Stimulated activated memory B cell treated with anti-CD40 and anti-IgM and Interleukin-4, amounts not matched to agents 10 μg/mL and 1 μg/mL and 100 μg/mL, for 72 hours (primary cell): ENCODE measurements around the gene METTL5.
"Not testable (repeated sequence)": the region's sequence is repeated elsewhere in the genome, so short reads cannot be mapped to it uniquely, and the experiment has no call there.

Source experiments
- ATAC-seq: fragments of 150-1000 bp; cut with Tn5 transposase; 2 replicates; pipeline ENCODE4 v1.10.0; 2021
- H3K27ac Mint-ChIP-seq: one replicate; pipeline ENCODE4 v1.8.0; 2022; ENCODE audit warnings: mild to moderate bottlenecking, mixed read lengths
- H3K27me3 Mint-ChIP-seq: one replicate; pipeline ENCODE4 v1.8.0; 2022; ENCODE audit warnings: mixed read lengths
- H3K36me3 Mint-ChIP-seq: one replicate; pipeline ENCODE4 v1.8.0; 2022; ENCODE audit warnings: mixed read lengths
- H3K4me1 Mint-ChIP-seq: one replicate; pipeline ENCODE4 v1.8.0; 2022; ENCODE audit warnings: mixed read lengths
- H3K4me3 Mint-ChIP-seq: one replicate; pipeline ENCODE4 v1.8.0; 2022; ENCODE audit warnings: mild to moderate bottlenecking, moderate library complexity, mixed read lengths
- H3K9me3 Mint-ChIP-seq: one replicate; pipeline ENCODE4 v1.8.0; 2022; ENCODE audit warnings: mixed read lengths

METTL5 gene

GRCh38 chr2:169845016-169845415, 20.3 kb upstream of the METTL5 start:
- peaks cover 24% of the 10 kb centered on the region for H3K36me3 Mint-ChIP-seq
- H3K27ac Mint-ChIP-seq, result no peak overlapping the region
- no peak overlapping the region for H3K4me3 Mint-ChIP-seq
- ATAC-seq, result no peak
- no peaks in the 10 kb centered on the region for H3K9me3 Mint-ChIP-seq
- no peaks in the 10 kb centered on the region for H3K27me3 Mint-ChIP-seq
- H3K4me1 Mint-ChIP-seq, result peaks cover 45% of the 10 kb centered on the region

- Mint-ChIP-seq H3K4me1 (peaks cover 60% of the 10 kb centered on the region), H3K36me3 (peaks cover 27% of the 10 kb centered on the region)
- not testable (repeated sequence) for H3K4me3 Mint-ChIP-seq, H3K9me3 Mint-ChIP-seq, H3K27me3 Mint-ChIP-seq, H3K27ac Mint-ChIP-seq, ATAC-seq
These were observed 16.9 kb upstream of the METTL5 start for GRCh38 chr2:169841625-169842024.

- H3K27me3 Mint-ChIP-seq, result no peaks in the 10 kb centered on the region
These were observed 16.0 kb upstream of the METTL5 start for GRCh38 chr2:169840747-169841142.

GRCh38 chr2:169839954-169840746, 15.4 kb upstream of the METTL5 start:
- no peak for ATAC-seq
- H3K4me1 Mint-ChIP-seq, result peaks cover 49% of the 10 kb centered on the region
- H3K36me3 Mint-ChIP-seq, result peaks cover 27% of the 10 kb centered on the region
- no peaks in the 10 kb centered on the region for H3K27me3 Mint-ChIP-seq
- H3K4me3 Mint-ChIP-seq, result no peak overlapping the region
- no peaks in the 10 kb centered on the region for H3K9me3 Mint-ChIP-seq
- H3K27ac Mint-ChIP-seq, result no peak overlapping the region

More at GRCh38 chr2:169840747-169841142, 16.0 kb upstream of the METTL5 start:
- Mint-ChIP-seq H3K4me3 (no peak overlapping the region), H3K9me3 (no peaks in the 10 kb centered on the region), H3K4me1 (peaks cover 54% of the 10 kb centered on the region), H3K27ac (no peak overlapping the region), H3K36me3 (peaks cover 27% of the 10 kb centered on the region)
- no peak for ATAC-seq

GRCh38 chr2:169838743-169839489, 14.2 kb upstream of the METTL5 start:
- no peak overlapping the region for H3K27ac Mint-ChIP-seq
- H3K4me1 Mint-ChIP-seq, result peaks cover 41% of the 10 kb centered on the region
- no peak overlapping the region for H3K4me3 Mint-ChIP-seq
- peaks cover 20% of the 10 kb centered on the region for H3K36me3 Mint-ChIP-seq
- H3K9me3 Mint-ChIP-seq, result no peaks in the 10 kb centered on the region
- no peaks in the 10 kb centered on the region for H3K27me3 Mint-ChIP-seq
- no peak for ATAC-seq

- H3K27me3 Mint-ChIP-seq, result no peaks in the 10 kb centered on the region
- H3K36me3 Mint-ChIP-seq, result peaks cover 17% of the 10 kb centered on the region
- no peaks in the 10 kb centered on the region for H3K9me3 Mint-ChIP-seq
- peaks cover 43% of the 10 kb centered on the region for H3K4me1 Mint-ChIP-seq
- H3K27ac Mint-ChIP-seq, result no peak overlapping the region
- no peak for ATAC-seq
- H3K4me3 Mint-ChIP-seq, result no peak overlapping the region
These were observed 9.7 kb upstream of the METTL5 start for GRCh38 chr2:169834401-169834800.

GRCh38 chr2:169828141-169828811, 3.6 kb upstream of the METTL5 start:
- Mint-ChIP-seq H3K9me3 (no peaks in the 10 kb centered on the region), H3K4me3 (peak overlapping the region; percentile 88), H3K27me3 (no peaks in the 10 kb centered on the region), H3K36me3 (peaks cover 8% of the 10 kb centered on the region), H3K27ac (peak overlapping the region; percentile 69), H3K4me1 (peaks cover 61% of the 10 kb centered on the region)
- peak; percentile 44 for ATAC-seq

- Mint-ChIP-seq H3K4me1 (peaks cover 63% of the 10 kb centered on the region), H3K36me3 (peaks cover 8% of the 10 kb centered on the region), H3K27ac (peak within 1 kb of the TSS; percentile 69), H3K27me3 (no peaks in the 10 kb centered on the region), H3K9me3 (no peaks in the 10 kb centered on the region), H3K4me3 (peak within 1 kb of the TSS; percentile 88)
- ATAC-seq, result peak; percentile 96
These were observed 2.8 kb upstream of the METTL5 start, which contains the start of gene UBR3 for GRCh38 chr2:169827272-169828140. UBR3 (plus strand) TSS chr2:169827454; CDS start chr2:169827508, 54 bp downstream.

- Mint-ChIP-seq H3K9me3 (no peaks in the 10 kb centered on the region), H3K4me1 (peaks cover 61% of the 10 kb centered on the region), H3K27ac (peak overlapping the region; percentile 89), H3K4me3 (peak overlapping the region; percentile 96), H3K27me3 (no peaks in the 10 kb centered on the region), H3K36me3 (peaks cover 11% of the 10 kb centered on the region)
- ATAC-seq, result no peak
These were observed 721 bp downstream of the METTL5 start for GRCh38 chr2:169823996-169824372.

GRCh38 chr2:169822785-169823392, 1.8 kb downstream of the METTL5 start:
- no peak for ATAC-seq
- Mint-ChIP-seq H3K4me3 (no peak overlapping the region), H3K4me1 (peaks cover 51% of the 10 kb centered on the region), H3K27me3 (no peaks in the 10 kb centered on the region), H3K9me3 (no peaks in the 10 kb centered on the region), H3K27ac (no peak overlapping the region), H3K36me3 (peaks cover 17% of the 10 kb centered on the region)

- no peak overlapping the region for H3K4me3 Mint-ChIP-seq
- ATAC-seq, result no peak
- H3K36me3 Mint-ChIP-seq, result peaks cover 24% of the 10 kb centered on the region
- H3K9me3 Mint-ChIP-seq, result no peaks in the 10 kb centered on the region
- H3K27me3 Mint-ChIP-seq, result no peaks in the 10 kb centered on the region
- peaks cover 48% of the 10 kb centered on the region for H3K4me1 Mint-ChIP-seq
- no peak overlapping the region for H3K27ac Mint-ChIP-seq
These were observed 2.7 kb downstream of the METTL5 start for GRCh38 chr2:169822036-169822435.

GRCh38 chr2:169820101-169820500, 4.6 kb downstream of the METTL5 start:
- H3K4me3 Mint-ChIP-seq, ATAC-seq, H3K9me3 Mint-ChIP-seq, H3K27me3 Mint-ChIP-seq: not testable (repeated sequence)
- H3K4me1 Mint-ChIP-seq, result peaks cover 42% of the 10 kb centered on the region
- H3K36me3 Mint-ChIP-seq, result peaks cover 36% of the 10 kb centered on the region
- peak overlapping the region; percentile 35 for H3K27ac Mint-ChIP-seq

- H3K27ac Mint-ChIP-seq, result peak overlapping the region; percentile 35
- no peaks in the 10 kb centered on the region for H3K9me3 Mint-ChIP-seq
- H3K4me3 Mint-ChIP-seq, result no peak overlapping the region
- peaks cover 33% of the 10 kb centered on the region for H3K4me1 Mint-ChIP-seq
- no peak for ATAC-seq
- no peaks in the 10 kb centered on the region for H3K27me3 Mint-ChIP-seq
- peaks cover 45% of the 10 kb centered on the region for H3K36me3 Mint-ChIP-seq
These were observed 5.6 kb downstream of the METTL5 start for GRCh38 chr2:169819106-169819505.

GRCh38 chr2:169818241-169818640, 6.5 kb downstream of the METTL5 start:
- no peak for ATAC-seq
- H3K27ac Mint-ChIP-seq, result no peak overlapping the region
- H3K27me3 Mint-ChIP-seq, result no peaks in the 10 kb centered on the region
- peaks cover 25% of the 10 kb centered on the region for H3K4me1 Mint-ChIP-seq
- H3K9me3 Mint-ChIP-seq, result no peaks in the 10 kb centered on the region
- H3K36me3 Mint-ChIP-seq, result peaks cover 45% of the 10 kb centered on the region
- H3K4me3 Mint-ChIP-seq, result no peak overlapping the region
